H1 (cell line): Measurements from ENCODE around the gene SMARCAL1. TPM values are rescaled to one million over a fixed set of nuclear protein-coding genes. Genes with fewer than 3 reads are reported as not detected.

ENCODE experiments used
- ATF3 ChIP-seq: IDR thresholded peaks from 2 replicates; pipeline ENCODE4 v1.6.1; 2011; ENCODE audit warnings: low read depth, mild to moderate bottlenecking, low read length; ENCODE audit not compliant: insufficient read depth
- KDM5A ChIP-seq: fragments of 200-600 bp; IDR thresholded peaks from 2 replicates; pipeline ENCODE4 v1.7.1; 2012; ENCODE audit warnings: mild to moderate bottlenecking, low read length, inconsistent platforms, mixed read lengths
- POLR2A ChIP-seq, 2 experiments: IDR thresholded peaks; 1 replicate in 1 of 2; 2 replicates in 1 of 2; pipeline ENCODE4 v1.6.1; 2011; ENCODE audit warnings: low read depth in 2 of 2, low read length in 2 of 2, mild to moderate bottlenecking in 2 of 2; ENCODE audit errors: control extremely low read depth in 1 of 2
- SAP30 ChIP-seq: fragments of 300-600 bp; sonication (generic); IDR thresholded peaks from 2 replicates; pipeline ENCODE4 v1.7.1; 2012; ENCODE audit warnings: low read length, moderate library complexity, mild to moderate bottlenecking, inconsistent platforms; ENCODE audit not compliant: insufficient read depth, insufficient replicate concordance
- SP4 ChIP-seq: IDR thresholded peaks from 2 replicates; pipeline ENCODE4 v1.6.1; 2012; ENCODE audit warnings: low read length, inconsistent platforms
- TAF1 ChIP-seq: IDR thresholded peaks from 2 replicates; pipeline ENCODE4 v1.6.1; 2011; ENCODE audit warnings: mild to moderate bottlenecking, low read depth, low read length
- polyA plus RNA-seq, 7 experiments: library from polyadenylated mRNA; depleted of rRNA in 3 of 7; stranded (reverse) in 5 of 7; unstranded in 2 of 7; fragments of >200 nt in 5 of 7; fragments of 200-250 nt in 2 of 7; gene quantifications; 1 replicate in 5 of 7; 2 replicates in 1 of 7; 4 replicates in 1 of 7; pipeline versions ENCODE4 v1.2.1 to v1.2.3, GENCODE V29; 2011 to 2013; ENCODE audit warnings: missing spikeins in 2 of 7, mixed read lengths in 2 of 7
- total RNA-seq: library from RNA; stranded (reverse); fragmentation: NEBNext Ultra II Directional; extraction: Animal tissue kit (Norgen Biotek cat#: 25700); gene quantifications from 2 replicates; pipeline ENCODE4 v1.2.1, GENCODE V29; 2021

SMARCAL1 gene
- total and polyA plus RNA-seq, 2 of the 8 experiments (the other 6 are each of a cell fraction or from before 2014, with no cell fraction given), result 17.6 to 17.9 TPM

- TF ChIP-seq KDM5A, result no peak
- no peak for TF ChIP-seq SAP30
- no peak for TF ChIP-seq TAF1
- no peak for TF ChIP-seq POLR2A (IDR thresholded peaks at IDR 0.05; ENCODE audit: control extremely low read depth in 1 of 2, low read depth in 2 of 2, low read length in 2 of 2)
- no peak for TF ChIP-seq ATF3
- TF ChIP-seq SP4, result no peak
Observed at GRCh38 chr2:216416571-216417307, 4.5 kb downstream of the SMARCAL1 start (continued).
